Colonic mucosa (tissue), 4 donors: ENCODE measurements around the gene CCDC77. TPM values are rescaled to one million over a fixed set of nuclear protein-coding genes. Genes with fewer than 3 reads are reported as not detected.

ENCODE experiments used
- DNase-seq: peaks from one replicate; pipeline ENCODE4 v3.0.0-alpha.2; 2020
- H3K27ac ChIP-seq: fragments of 200-600 bp; one replicate; pipeline ENCODE4 v1.8.0; 2021
- H3K27me3 ChIP-seq: fragments of 200-600 bp; one replicate; pipeline ENCODE4 v1.8.0; 2021
- H3K36me3 ChIP-seq: fragments of 200-600 bp; one replicate; pipeline ENCODE4 v1.8.0; 2021
- H3K4me1 ChIP-seq: fragments of 200-600 bp; one replicate; pipeline ENCODE4 v1.8.0; 2021; ENCODE audit warnings: mild to moderate bottlenecking
- H3K4me3 ChIP-seq: fragments of 200-600 bp; one replicate; pipeline ENCODE4 v1.8.0; 2021
- H3K9ac ChIP-seq, 2 donors: one replicate each; pipeline ENCODE4 v1.7.0; 2013; ENCODE audit warnings: control low read depth in 2 of 2, low read depth in 2 of 2, low read length in 2 of 2
- H3K9me3 ChIP-seq: fragments of 200-600 bp; one replicate; pipeline ENCODE4 v1.8.0; 2021
- intact Hi-C: fragments of 100-400 bp; cut with DNase I; formaldehyde crosslinking; loops from one replicate; pipeline ENCODE4 v1.14.1; 2022
- total RNA-seq, 2 donors: library from RNA; stranded (reverse); fragmentation: NEBNext Ultra II Directional in 1 of 2; extraction: Animal tissue kit (Norgen Biotek cat#: 25700) in 1 of 2; gene quantifications; one replicate each; pipeline ENCODE4 v1.2.1, GENCODE V29; 2021
- TF ChIP-seq, protein P1 (sequence below): fragments of 200-600 bp; IDR thresholded peaks from one replicate; pipeline ENCODE4 v1.8.0; 2022; ENCODE audit warnings: antibody characterized with exemption, mild to moderate bottlenecking
- donor health status: healthy.
- donor health status: DM: no; HTN: no; CAD: no.
- donor health status: DM: no; HTN: no; CAD: no.

CCDC77 gene
- total RNA-seq, 2 donors from 2014 or later, result 5.1 to 12.5 TPM

DNA sequence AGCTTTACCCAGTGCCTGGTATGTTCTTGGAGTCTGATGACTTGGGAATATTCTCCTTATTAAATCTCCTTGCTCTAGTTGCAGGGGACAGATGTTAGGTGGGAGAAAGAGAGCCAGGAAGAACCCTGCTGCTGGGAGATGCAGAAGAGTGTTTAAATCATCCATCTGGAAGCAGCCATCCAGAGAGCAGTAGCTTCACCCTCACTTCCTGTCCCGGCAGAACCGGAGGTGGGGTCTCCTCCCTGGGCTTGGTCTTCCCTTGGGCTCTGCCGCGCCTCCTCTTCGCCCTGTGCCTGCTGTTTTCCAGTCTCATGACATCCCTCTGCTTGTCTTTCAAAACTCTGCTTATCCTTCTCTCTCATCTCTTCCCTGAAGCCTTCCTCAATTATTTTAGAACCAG, 73.8 kb downstream of the CCDC77 start:
- H3K27me3 ChIP-seq, result no peaks in the 10 kb centered on the region
- no peaks in the 10 kb centered on the region for H3K9me3 ChIP-seq
- H3K27ac ChIP-seq, result no peak overlapping the region
- TF ChIP-seq, protein P1, sequence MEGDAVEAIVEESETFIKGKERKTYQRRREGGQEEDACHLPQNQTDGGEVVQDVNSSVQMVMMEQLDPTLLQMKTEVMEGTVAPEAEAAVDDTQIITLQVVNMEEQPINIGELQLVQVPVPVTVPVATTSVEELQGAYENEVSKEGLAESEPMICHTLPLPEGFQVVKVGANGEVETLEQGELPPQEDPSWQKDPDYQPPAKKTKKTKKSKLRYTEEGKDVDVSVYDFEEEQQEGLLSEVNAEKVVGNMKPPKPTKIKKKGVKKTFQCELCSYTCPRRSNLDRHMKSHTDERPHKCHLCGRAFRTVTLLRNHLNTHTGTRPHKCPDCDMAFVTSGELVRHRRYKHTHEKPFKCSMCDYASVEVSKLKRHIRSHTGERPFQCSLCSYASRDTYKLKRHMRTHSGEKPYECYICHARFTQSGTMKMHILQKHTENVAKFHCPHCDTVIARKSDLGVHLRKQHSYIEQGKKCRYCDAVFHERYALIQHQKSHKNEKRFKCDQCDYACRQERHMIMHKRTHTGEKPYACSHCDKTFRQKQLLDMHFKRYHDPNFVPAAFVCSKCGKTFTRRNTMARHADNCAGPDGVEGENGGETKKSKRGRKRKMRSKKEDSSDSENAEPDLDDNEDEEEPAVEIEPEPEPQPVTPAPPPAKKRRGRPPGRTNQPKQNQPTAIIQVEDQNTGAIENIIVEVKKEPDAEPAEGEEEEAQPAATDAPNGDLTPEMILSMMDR, result no peak
- H3K4me3 ChIP-seq, result no peak overlapping the region
- DNase-seq, result no peak
- intact Hi-C loops, result no loop called here
- no peaks in the 10 kb centered on the region for H3K36me3 ChIP-seq
- no peaks in the 10 kb centered on the region for H3K4me1 ChIP-seq
- no peak overlapping the region for H3K9ac ChIP-seq

DNA sequence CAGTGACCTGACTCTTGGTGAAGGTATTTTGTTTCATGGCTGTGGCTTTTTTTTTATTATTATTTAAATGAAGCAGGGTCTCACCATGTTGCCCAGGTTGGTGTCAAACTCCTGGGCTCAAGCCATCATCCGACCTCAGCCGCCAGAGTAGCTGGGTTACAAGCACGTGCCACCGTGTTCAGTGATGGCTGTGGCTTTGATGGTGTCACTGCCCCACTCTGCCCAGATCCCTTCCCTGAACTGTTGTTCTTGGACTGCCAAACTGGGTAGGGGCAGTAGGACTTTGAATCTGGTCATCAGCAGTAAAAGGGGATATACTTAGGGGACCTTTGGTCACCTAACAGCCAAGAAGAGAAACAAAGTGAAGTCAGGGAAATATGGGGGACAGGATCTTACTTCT, 77.7 kb downstream of the CCDC77 start:
- intact Hi-C loops, result no loop called here
- H3K9ac ChIP-seq, result no peak overlapping the region
- TF ChIP-seq, protein P1, result no peak
- no peaks in the 10 kb centered on the region for H3K27me3 ChIP-seq
- no peak overlapping the region for H3K4me3 ChIP-seq
- no peak overlapping the region for H3K27ac ChIP-seq
- H3K4me1 ChIP-seq, result no peaks in the 10 kb centered on the region
- H3K36me3 ChIP-seq, result no peaks in the 10 kb centered on the region
- no peak for DNase-seq
- no peaks in the 10 kb centered on the region for H3K9me3 ChIP-seq

DNA sequence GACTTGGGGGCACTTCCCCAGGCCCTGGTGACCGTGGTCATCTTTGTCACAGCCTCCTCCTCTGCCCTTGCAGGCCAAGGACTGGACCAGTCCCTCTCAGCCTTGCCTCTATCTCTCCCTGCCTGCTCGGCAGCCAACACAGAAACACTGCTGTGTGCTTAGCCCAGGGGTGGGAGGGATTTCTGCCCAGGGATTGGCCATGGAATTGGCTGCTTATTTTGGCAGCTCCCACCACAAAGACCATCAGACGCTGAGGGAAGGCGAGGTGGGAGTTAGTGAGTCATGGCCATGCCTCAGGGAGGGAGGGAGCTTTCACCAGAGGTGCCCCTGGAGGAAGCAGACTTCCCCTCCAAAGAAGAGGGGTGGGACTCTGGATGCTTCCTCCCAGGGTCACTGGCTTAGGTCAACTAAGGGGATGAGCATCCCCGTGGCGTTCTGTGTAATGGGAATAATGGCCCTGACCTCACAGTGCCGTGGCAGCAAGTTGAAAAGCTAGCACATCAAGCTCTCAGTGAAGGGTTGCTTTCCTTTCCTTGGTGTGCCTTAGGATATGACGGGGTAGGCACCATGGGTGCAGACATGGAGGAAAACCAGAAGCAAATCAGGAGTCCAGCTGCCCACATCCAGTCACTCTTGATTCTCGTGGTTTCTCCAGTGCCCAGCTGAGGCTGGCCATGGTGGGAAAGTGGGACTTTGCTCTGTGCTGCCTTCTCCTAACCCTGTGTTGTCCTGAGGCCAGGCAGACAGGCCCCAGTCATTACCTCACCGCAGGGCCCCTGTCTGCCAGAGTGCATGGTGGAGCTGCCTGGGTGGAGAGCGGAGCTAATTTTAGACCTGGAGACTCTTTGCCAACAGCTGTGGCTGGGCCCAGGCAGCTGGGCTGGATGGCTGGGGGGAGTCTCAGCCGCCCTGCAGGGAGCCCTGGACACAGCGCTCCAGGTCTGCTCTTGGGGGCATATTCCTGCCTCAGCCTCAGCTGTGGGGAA, 79.7 kb downstream of the CCDC77 start:
- Histone ChIP-seq H3K27ac (no peak overlapping the region), H3K36me3 (no peaks in the 10 kb centered on the region), H3K4me1 (no peaks in the 10 kb centered on the region), H3K27me3 (no peaks in the 10 kb centered on the region), H3K9ac (no peak overlapping the region), H3K9me3 (no peaks in the 10 kb centered on the region), H3K4me3 (no peak overlapping the region)
- TF ChIP-seq, protein P1, result no peak
- no peak for DNase-seq
- intact Hi-C loops, result no loop called here

DNA sequence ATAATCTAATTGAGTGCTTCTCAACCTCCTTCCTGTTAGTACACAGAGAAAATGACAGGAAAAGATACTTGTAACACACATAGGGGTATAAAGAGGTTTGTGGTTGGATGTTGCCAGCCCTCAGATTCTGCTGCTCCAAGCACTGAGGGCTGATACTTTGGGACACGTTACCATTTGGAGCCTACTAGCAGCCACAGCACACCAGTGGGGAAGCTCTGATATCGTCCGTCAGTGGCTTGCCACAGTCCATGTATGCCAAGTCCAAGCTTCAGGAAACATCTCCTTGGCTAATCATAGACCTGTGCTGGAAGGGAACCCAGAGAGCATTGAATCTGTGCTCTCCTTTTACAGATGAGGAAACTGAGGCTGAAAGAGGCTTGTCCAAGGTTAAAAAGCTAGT, 80.6 kb downstream of the CCDC77 start:
- intact Hi-C loops, result no loop called here
- TF ChIP-seq, protein P1, result no peak
- H3K27me3 ChIP-seq, result no peaks in the 10 kb centered on the region
- no peak overlapping the region for H3K4me3 ChIP-seq
- DNase-seq, result no peak
- no peak overlapping the region for H3K27ac ChIP-seq
- H3K9me3 ChIP-seq, result no peaks in the 10 kb centered on the region
- no peak overlapping the region for H3K9ac ChIP-seq
- no peaks in the 10 kb centered on the region for H3K4me1 ChIP-seq
- no peaks in the 10 kb centered on the region for H3K36me3 ChIP-seq

DNA sequence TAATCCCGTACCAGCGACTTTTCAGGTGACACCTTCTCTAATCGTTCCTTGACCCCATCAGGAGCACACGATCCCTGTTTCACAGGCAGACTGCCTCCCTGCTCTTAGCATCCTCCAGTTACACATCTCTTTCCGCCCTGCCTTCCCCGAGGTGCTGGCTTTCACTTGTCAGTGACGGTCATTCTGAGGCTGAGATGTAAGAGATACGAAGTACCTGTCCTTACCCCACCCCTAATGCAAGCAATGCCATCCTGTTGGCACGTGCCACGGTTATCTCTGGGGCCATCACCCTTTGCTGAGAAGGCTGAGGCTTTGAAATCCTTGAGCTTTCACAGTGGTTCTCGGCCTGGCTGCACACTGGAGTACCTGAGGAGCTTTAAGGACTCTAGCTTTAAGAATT, 82.7 kb downstream of the CCDC77 start:
- Histone ChIP-seq H3K27me3 (no peaks in the 10 kb centered on the region), H3K9me3 (no peaks in the 10 kb centered on the region), H3K4me3 (no peak overlapping the region), H3K4me1 (no peaks in the 10 kb centered on the region), H3K27ac (no peak overlapping the region), H3K36me3 (no peaks in the 10 kb centered on the region), H3K9ac (no peak overlapping the region)
- TF ChIP-seq, protein P1, result no peak
- no peak for DNase-seq
- intact Hi-C loops, result no loop called here
